Nephron progenitor cell (in vitro differentiated cells): ENCODE results near the gene LDLRAP1.

ENCODE experiments used
- DNase-seq: peaks from one replicate; pipeline ENCODE4 v3.0.0; 2021
- H3K27ac Mint-ChIP-seq: 2 replicates; pipeline ENCODE4 v1.8.0; 2021; ENCODE audit warnings: mild to moderate bottlenecking, moderate library complexity, mixed read lengths
- H3K27me3 Mint-ChIP-seq: 2 replicates; pipeline ENCODE4 v1.8.0; 2021; ENCODE audit warnings: mild to moderate bottlenecking, low read depth, mixed read lengths; ENCODE audit not compliant: poor library complexity
- H3K36me3 Mint-ChIP-seq: 2 replicates; pipeline ENCODE4 v1.8.0; 2021; ENCODE audit warnings: low read depth, mixed read lengths
- H3K4me1 Mint-ChIP-seq: 2 replicates; pipeline ENCODE4 v1.8.0; 2021; ENCODE audit warnings: mixed read lengths
- H3K4me3 Mint-ChIP-seq: 2 replicates; pipeline ENCODE4 v1.8.0; 2021; ENCODE audit warnings: mild to moderate bottlenecking, moderate library complexity, mixed read lengths
- H3K9me3 Mint-ChIP-seq: 2 replicates; pipeline ENCODE4 v1.8.0; 2021; ENCODE audit warnings: mild to moderate bottlenecking, moderate library complexity, mixed read lengths
- TF ChIP-seq, protein P1 (sequence below): fragments of 200-600 bp; sonication (generic); IDR thresholded peaks from 2 replicates; pipeline ENCODE4 v1.5.0; 2021; ENCODE audit warnings: antibody characterized with exemption

The LDLRAP1 gene

GRCh38 chr1:25543425-25544242 lies at the start of gene LDLRAP1:
Gene LDLRAP1 (plus strand): TSS chr1:25543606. CDS start chr1:25543699, 93 bp downstream.
- H3K9me3 Mint-ChIP-seq = no peaks in the 10 kb centered on the region
- peak within 1 kb of the TSS; percentile 78 for H3K4me3 Mint-ChIP-seq
- peak; percentile 80 for DNase-seq
- H3K27me3 Mint-ChIP-seq = peaks cover 63% of the 10 kb centered on the region
- peaks cover 5% of the 10 kb centered on the region for H3K4me1 Mint-ChIP-seq
- TF ChIP-seq, protein P1, sequence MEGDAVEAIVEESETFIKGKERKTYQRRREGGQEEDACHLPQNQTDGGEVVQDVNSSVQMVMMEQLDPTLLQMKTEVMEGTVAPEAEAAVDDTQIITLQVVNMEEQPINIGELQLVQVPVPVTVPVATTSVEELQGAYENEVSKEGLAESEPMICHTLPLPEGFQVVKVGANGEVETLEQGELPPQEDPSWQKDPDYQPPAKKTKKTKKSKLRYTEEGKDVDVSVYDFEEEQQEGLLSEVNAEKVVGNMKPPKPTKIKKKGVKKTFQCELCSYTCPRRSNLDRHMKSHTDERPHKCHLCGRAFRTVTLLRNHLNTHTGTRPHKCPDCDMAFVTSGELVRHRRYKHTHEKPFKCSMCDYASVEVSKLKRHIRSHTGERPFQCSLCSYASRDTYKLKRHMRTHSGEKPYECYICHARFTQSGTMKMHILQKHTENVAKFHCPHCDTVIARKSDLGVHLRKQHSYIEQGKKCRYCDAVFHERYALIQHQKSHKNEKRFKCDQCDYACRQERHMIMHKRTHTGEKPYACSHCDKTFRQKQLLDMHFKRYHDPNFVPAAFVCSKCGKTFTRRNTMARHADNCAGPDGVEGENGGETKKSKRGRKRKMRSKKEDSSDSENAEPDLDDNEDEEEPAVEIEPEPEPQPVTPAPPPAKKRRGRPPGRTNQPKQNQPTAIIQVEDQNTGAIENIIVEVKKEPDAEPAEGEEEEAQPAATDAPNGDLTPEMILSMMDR = no peak
- H3K36me3 Mint-ChIP-seq = no peaks in the 10 kb centered on the region
- no peak within 1 kb of the TSS for H3K27ac Mint-ChIP-seq

DNA sequence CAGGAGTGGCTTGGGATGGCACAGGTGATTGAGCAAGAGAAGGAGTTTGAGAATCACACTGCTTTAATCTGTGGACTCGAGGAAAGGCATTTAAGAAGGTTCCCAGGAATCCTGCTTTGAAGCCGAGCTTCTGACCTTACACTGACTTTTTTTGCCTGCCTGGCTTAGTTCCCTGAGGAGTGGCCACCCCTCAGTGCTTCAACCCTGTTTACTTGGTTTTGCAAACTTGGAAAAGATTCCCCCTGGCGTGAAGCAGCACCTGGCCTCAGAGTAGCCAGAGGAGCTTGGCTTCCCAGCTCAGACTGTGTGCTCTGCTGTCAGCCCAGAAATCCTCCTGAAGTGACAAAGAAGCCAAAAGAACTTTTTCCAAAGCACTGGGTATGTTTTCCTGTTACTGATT lies 48.5 kb upstream of the LDLRAP1 start:
- H3K27ac Mint-ChIP-seq = peak overlapping the region; percentile 18
- no peak for DNase-seq
- H3K9me3 Mint-ChIP-seq = no peaks in the 10 kb centered on the region
- peaks cover 24% of the 10 kb centered on the region for H3K4me1 Mint-ChIP-seq
- no peak overlapping the region for H3K4me3 Mint-ChIP-seq
- no peaks in the 10 kb centered on the region for H3K27me3 Mint-ChIP-seq
- peaks cover 64% of the 10 kb centered on the region for H3K36me3 Mint-ChIP-seq
- TF ChIP-seq, protein P1 = no peak

DNA sequence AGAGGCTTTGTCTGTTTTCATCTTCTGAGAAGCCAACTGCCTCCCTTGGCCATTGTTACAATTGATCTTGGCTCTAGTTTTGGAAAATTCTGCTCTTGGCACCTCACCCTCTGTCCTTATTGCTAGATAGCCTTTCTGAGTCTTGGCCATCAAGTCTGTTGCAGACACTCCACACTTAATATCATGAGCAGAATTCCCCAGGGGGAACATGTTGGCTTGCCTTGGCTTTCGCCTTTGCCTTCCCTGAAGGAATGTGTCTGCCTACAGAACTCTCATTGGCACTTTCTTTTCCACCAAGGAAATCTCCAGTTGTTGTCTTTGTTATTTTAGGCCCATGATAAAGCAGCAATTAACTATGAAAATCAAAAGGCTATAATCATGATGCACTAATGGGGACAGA lies 42.7 kb upstream of the LDLRAP1 start:
- H3K9me3 Mint-ChIP-seq = peaks cover 2% of the 10 kb centered on the region
- H3K36me3 Mint-ChIP-seq = peaks cover 27% of the 10 kb centered on the region
- H3K4me1 Mint-ChIP-seq = peaks cover 38% of the 10 kb centered on the region
- DNase-seq = no peak
- TF ChIP-seq, protein P1 = no peak
- H3K27me3 Mint-ChIP-seq = peaks cover 3% of the 10 kb centered on the region
- H3K4me3 Mint-ChIP-seq = no peak overlapping the region
- no peak overlapping the region for H3K27ac Mint-ChIP-seq

- no peak for DNase-seq
- H3K4me3 Mint-ChIP-seq = no peak overlapping the region
- H3K27me3 Mint-ChIP-seq = peaks cover 3% of the 10 kb centered on the region
- peaks cover 9% of the 10 kb centered on the region for H3K9me3 Mint-ChIP-seq
- peaks cover 45% of the 10 kb centered on the region for H3K4me1 Mint-ChIP-seq
- H3K36me3 Mint-ChIP-seq = peaks cover 29% of the 10 kb centered on the region
- no peak overlapping the region for H3K27ac Mint-ChIP-seq
- TF ChIP-seq, protein P1 = no peak
These were observed 42.0 kb upstream of the LDLRAP1 start for GRCh38 chr1:25501235-25502058.

DNA sequence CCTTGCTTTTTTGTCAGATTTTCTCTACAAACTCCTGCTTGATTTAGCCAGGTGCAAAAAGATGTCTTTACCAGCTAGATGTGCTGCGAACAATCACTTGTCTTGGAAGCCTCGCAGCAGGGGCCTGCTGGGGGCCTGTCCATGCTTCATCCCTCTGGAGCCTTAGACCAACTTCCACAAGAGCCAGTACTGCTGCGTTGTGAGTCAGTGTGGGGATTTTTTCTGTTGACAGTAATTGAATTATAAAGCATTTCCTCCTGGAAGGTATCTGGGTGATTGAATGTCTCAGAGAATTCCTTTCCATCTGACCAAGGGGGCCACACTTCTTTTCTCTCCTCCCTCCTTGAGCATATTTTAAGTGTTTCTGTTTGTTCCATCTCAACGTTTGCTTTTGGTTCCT lies 40.4 kb upstream of the LDLRAP1 start:
- TF ChIP-seq, protein P1 = no peak
- Mint-ChIP-seq H3K27me3 (peaks cover 3% of the 10 kb centered on the region), H3K9me3 (peaks cover 15% of the 10 kb centered on the region), H3K36me3 (peaks cover 23% of the 10 kb centered on the region), H3K4me1 (peaks cover 51% of the 10 kb centered on the region), H3K4me3 (no peak overlapping the region), H3K27ac (no peak overlapping the region)
- DNase-seq = no peak
